Measurements from ENCODE around the gene MYO7A.

MYO7A gene

DNA sequence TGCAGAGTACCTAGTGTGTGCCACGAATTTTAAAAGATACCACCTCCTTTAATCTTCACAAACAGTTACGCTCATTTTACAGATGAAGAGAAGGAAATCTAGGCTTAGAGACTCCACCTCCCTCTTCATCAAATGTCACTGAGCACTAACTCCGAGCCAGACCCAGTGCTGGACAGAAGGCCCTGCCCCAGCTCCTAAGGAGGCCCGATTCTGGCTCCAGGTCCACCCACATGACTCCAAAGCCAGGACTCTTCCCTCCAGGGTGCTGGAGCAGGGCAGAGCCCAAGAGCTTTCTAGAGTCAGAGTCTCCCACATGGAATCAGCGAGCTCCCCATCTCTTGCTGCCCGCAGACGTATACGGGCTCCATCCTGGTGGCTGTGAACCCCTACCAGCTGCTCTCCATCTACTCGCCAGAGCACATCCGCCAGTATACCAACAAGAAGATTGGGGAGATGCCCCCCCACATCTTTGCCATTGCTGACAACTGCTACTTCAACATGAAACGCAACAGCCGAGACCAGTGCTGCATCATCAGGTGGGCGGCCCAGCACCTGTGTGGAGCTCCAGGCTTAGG lies 27.6 kb downstream of the MYO7A start:
- H3K4me3 ChIP-seq (ENCODE audit: low read length), result no peak overlapping the region
- TF ChIP-seq, protein P1, sequence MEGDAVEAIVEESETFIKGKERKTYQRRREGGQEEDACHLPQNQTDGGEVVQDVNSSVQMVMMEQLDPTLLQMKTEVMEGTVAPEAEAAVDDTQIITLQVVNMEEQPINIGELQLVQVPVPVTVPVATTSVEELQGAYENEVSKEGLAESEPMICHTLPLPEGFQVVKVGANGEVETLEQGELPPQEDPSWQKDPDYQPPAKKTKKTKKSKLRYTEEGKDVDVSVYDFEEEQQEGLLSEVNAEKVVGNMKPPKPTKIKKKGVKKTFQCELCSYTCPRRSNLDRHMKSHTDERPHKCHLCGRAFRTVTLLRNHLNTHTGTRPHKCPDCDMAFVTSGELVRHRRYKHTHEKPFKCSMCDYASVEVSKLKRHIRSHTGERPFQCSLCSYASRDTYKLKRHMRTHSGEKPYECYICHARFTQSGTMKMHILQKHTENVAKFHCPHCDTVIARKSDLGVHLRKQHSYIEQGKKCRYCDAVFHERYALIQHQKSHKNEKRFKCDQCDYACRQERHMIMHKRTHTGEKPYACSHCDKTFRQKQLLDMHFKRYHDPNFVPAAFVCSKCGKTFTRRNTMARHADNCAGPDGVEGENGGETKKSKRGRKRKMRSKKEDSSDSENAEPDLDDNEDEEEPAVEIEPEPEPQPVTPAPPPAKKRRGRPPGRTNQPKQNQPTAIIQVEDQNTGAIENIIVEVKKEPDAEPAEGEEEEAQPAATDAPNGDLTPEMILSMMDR (IDR thresholded peaks at IDR 0.05; ENCODE audit: insufficient read depth, low read depth, low read length, missing control alignments), result no peak
- DNase-seq (ENCODE audit: low read depth), result no peak

DNA sequence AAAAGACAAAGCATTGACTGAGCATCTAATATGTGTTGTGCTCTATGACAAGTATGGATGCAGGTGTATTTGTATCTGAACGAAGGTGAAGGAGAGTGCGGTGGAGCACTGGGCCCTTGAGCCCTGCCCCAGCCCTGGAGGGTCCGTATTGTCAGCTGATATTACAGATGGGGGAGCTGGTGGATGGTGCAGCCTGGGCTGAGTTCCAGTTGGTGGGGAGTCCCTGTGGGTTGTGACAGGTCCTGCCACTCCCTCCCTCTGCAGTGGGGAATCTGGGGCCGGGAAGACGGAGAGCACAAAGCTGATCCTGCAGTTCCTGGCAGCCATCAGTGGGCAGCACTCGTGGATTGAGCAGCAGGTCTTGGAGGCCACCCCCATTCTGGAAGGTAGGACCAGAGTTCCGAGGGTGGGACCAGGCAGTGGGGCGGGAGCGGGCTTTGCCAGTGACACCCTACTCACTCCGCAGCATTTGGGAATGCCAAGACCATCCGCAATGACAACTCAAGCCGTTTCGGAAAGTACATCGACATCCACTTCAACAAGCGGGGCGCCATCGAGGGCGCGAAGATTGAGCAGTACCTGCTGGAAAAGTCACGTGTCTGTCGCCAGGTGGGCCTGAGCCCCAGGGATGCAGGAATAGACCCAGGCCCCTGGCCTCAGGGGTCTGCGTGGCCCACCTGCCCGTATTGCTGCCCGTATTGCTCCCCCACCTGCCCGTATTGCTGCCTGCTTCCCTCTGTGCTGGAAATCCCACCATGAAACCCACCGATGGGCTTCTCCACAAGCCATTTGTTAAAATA lies 28.6 kb downstream of the MYO7A start:
- TF ChIP-seq, protein P1 (IDR thresholded peaks at IDR 0.05; ENCODE audit: insufficient read depth, low read depth, low read length, missing control alignments), result no peak
- H3K4me3 ChIP-seq (ENCODE audit: low read length), result no peak overlapping the region
- no peak for DNase-seq (ENCODE audit: low read depth)

DNA sequence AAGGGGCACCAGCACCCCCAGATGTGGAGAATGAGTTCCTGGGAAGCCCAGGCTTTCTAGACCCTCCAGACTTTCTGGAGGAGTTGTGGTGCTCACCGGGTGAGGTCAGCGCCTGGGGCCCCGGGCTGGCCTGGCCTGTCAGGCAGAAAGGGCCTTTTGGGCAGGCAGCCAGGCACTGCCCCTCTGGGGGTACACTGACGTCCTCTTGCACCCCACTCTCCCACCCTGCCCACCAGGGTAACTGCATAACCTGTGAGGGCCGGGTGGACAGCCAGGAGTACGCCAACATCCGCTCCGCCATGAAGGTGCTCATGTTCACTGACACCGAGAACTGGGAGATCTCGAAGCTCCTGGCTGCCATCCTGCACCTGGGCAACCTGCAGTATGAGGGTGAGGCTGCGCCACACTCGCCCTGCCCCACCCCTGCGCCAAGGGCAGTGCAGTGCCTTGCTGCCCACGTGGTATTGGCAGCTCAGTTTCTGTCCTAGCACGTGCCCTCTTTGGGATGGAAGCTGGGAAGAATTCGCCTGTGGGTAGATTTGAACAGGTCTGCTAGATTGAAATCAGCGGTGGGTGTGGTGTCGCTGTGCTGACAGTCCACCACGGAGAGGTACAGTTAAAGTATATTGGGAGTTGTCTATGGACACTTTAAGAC lies 30.1 kb downstream of the MYO7A start:
- TF ChIP-seq, protein P1 (IDR thresholded peaks at IDR 0.05; ENCODE audit: insufficient read depth, low read depth, low read length, missing control alignments), result no peak
- DNase-seq (ENCODE audit: low read depth), result no peak
- no peak overlapping the region for H3K4me3 ChIP-seq (ENCODE audit: low read length)

DNA sequence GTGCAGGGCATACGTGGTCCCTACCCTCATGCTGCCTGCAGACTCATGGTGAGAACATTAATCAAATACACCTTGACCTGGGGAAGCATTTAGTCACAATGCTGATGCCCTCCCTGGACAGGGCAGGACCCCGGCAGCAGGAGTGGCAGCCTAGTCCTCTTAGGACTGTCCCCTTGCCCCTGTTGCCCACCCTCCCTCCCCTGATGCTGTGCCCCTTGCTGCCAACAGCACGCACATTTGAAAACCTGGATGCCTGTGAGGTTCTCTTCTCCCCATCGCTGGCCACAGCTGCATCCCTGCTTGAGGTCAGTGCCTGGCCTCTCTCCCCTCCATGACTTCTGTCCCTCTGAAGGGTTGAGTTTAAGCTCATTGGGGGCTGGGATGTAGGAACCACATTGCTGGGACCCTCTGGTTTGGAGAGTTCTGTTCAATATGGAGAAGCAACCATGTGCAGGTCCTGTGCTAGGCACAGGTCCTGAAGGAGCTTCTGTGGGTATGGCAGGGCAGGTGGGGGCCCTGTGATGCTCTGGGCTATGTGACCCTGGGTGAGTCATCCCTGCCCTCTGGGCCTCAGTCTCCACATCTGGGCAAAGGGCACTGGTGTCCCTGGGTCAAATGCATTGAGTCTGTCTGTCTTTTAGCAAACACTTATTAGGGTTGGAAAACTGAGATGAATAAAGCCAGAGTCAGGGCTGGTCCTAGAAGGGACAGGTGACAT lies 31.3 kb downstream of the MYO7A start:
- no peak overlapping the region for H3K4me3 ChIP-seq (ENCODE audit: low read length)
- DNase-seq (ENCODE audit: low read depth), result no peak
- TF ChIP-seq, protein P1 (IDR thresholded peaks at IDR 0.05; ENCODE audit: insufficient read depth, low read depth, low read length, missing control alignments), result no peak

DNA sequence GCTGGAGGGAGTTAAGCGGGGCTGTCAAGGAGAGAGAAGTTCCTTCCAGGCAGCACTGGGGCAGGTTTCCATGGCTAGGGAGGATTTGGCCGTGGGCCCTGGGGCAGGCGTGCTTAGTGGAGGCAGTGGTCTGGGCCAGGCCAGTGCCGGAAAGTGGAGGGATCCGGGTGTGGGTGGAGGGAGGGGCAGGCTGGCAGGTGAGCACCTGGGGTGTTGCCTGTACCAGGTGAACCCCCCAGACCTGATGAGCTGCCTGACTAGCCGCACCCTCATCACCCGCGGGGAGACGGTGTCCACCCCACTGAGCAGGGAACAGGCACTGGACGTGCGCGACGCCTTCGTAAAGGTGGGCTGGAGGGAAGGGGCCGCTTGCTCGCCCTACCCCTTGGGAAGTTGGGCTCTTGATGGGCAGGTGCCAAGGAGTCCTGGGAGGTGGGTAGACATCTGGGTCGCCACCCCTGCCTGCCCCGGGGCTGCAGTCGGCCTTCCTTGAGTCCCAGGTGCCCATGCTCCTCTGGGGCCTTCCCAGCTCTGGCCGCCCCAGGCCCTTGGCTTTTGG lies 32.0 kb downstream of the MYO7A start:
- DNase-seq (ENCODE audit: low read depth), result no peak
- no peak overlapping the region for H3K4me3 ChIP-seq (ENCODE audit: low read length)
- TF ChIP-seq, protein P1 (IDR thresholded peaks at IDR 0.05; ENCODE audit: insufficient read depth, low read depth, low read length, missing control alignments), result no peak

DNA sequence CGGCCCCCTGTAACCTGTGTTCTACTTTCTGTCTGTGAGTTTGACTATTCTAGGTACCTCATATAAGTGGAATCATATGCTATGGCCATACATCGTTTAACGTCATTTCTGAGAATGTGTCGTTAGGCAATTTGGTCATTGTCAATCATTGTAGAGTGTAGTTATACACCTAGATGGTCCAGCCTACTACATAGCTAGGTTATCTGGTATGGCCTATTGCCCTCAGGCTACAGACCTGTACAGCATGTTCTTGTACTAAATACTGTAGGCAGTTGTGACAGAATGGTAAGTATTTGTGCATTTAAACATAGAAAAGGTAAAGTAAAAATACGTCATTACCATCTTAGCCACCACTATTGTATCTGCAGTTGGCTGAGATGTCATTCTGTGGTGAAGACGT lies 35.2 kb downstream of the MYO7A start:
- H3K4me3 ChIP-seq (ENCODE audit: low read length), result no peak overlapping the region
- TF ChIP-seq, protein P1 (IDR thresholded peaks at IDR 0.05; ENCODE audit: insufficient read depth, low read depth, low read length, missing control alignments), result no peak
- DNase-seq (ENCODE audit: low read depth), result no peak

All from epithelial cell of esophagus (primary cell).